ENCODE results near the gene GPR176.

GPR176 gene

GRCh38 chr15:39947401-39948197 is 27.5 kb upstream of the GPR176 start:
- H3K4me3 ChIP-seq (ENCODE audit: low read length), result no peak overlapping the region
- H3K27me3 ChIP-seq (ENCODE audit: control insufficient read depth, insufficient read depth, low read length), result no peaks in the 10 kb centered on the region
- H3K9me3 ChIP-seq (ENCODE audit: control insufficient read depth, low read length), result no peaks in the 10 kb centered on the region
- peaks cover 13% of the 10 kb centered on the region for H3K4me1 ChIP-seq (ENCODE audit: control insufficient read depth, insufficient read depth, low read length)
- no peak overlapping the region for H3K9ac ChIP-seq (ENCODE audit: low read length)
- H3K36me3 ChIP-seq (ENCODE audit: control insufficient read depth, insufficient read depth, low read length), result no peaks in the 10 kb centered on the region

- Histone ChIP-seq H3K9ac (ENCODE audit: low read length) (no peak overlapping the region), H3K27me3 (ENCODE audit: control insufficient read depth, insufficient read depth, low read length) (no peaks in the 10 kb centered on the region), H3K36me3 (ENCODE audit: control insufficient read depth, insufficient read depth, low read length) (no peaks in the 10 kb centered on the region), H3K4me3 (ENCODE audit: low read length) (no peak overlapping the region), H3K9me3 (ENCODE audit: control insufficient read depth, low read length) (no peaks in the 10 kb centered on the region), H3K4me1 (ENCODE audit: control insufficient read depth, insufficient read depth, low read length) (peaks cover 13% of the 10 kb centered on the region)
Observed at GRCh38 chr15:39946862-39947261, 26.8 kb upstream of the GPR176 start.

- Histone ChIP-seq H3K9ac (ENCODE audit: low read length) (no peak overlapping the region), H3K27me3 (ENCODE audit: control insufficient read depth, insufficient read depth, low read length) (no peaks in the 10 kb centered on the region), H3K9me3 (ENCODE audit: control insufficient read depth, low read length) (no peaks in the 10 kb centered on the region), H3K4me3 (ENCODE audit: low read length) (no peak overlapping the region), H3K4me1 (ENCODE audit: control insufficient read depth, insufficient read depth, low read length) (peaks cover 13% of the 10 kb centered on the region), H3K36me3 (ENCODE audit: control insufficient read depth, insufficient read depth, low read length) (peaks cover 6% of the 10 kb centered on the region)
Observed at GRCh38 chr15:39944726-39945125, 24.7 kb upstream of the GPR176 start.

DNA sequence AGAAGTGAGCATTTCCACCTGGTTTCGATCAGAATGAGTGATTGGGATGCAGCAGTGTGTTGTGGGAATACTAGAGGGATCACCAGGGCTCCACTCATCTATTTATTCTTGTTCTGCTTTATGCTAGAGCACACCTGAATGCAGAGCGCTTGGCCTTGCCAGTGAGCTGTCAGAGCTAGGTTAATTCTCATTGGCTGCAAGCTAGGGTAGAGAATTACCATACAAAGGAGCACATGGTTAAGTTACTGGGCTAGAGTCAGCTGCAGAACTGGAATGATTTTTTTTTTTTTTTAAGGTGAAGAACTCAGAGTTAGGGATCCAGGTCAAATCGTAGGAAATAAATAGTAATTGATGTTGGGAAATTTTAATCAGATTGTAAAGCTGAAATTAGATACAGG is 22.7 kb upstream of the GPR176 start:
- Histone ChIP-seq H3K27me3 (ENCODE audit: control insufficient read depth, insufficient read depth, low read length) (no peaks in the 10 kb centered on the region), H3K36me3 (ENCODE audit: control insufficient read depth, insufficient read depth, low read length) (peaks cover 6% of the 10 kb centered on the region), H3K4me1 (ENCODE audit: control insufficient read depth, insufficient read depth, low read length) (peaks cover 4% of the 10 kb centered on the region), H3K9ac (ENCODE audit: low read length) (no peak overlapping the region), H3K4me3 (ENCODE audit: low read length) (no peak overlapping the region), H3K9me3 (ENCODE audit: control insufficient read depth, low read length) (no peaks in the 10 kb centered on the region)

- H3K4me1 ChIP-seq (ENCODE audit: control insufficient read depth, insufficient read depth, low read length), result no peaks in the 10 kb centered on the region
- H3K36me3 ChIP-seq (ENCODE audit: control insufficient read depth, insufficient read depth, low read length), result peaks cover 6% of the 10 kb centered on the region
- no peaks in the 10 kb centered on the region for H3K27me3 ChIP-seq (ENCODE audit: control insufficient read depth, insufficient read depth, low read length)
- no peak overlapping the region for H3K4me3 ChIP-seq (ENCODE audit: low read length)
- no peak overlapping the region for H3K9ac ChIP-seq (ENCODE audit: low read length)
- H3K9me3 ChIP-seq (ENCODE audit: control insufficient read depth, low read length), result no peaks in the 10 kb centered on the region
Observed at GRCh38 chr15:39942101-39942752, 22.2 kb upstream of the GPR176 start.

DNA sequence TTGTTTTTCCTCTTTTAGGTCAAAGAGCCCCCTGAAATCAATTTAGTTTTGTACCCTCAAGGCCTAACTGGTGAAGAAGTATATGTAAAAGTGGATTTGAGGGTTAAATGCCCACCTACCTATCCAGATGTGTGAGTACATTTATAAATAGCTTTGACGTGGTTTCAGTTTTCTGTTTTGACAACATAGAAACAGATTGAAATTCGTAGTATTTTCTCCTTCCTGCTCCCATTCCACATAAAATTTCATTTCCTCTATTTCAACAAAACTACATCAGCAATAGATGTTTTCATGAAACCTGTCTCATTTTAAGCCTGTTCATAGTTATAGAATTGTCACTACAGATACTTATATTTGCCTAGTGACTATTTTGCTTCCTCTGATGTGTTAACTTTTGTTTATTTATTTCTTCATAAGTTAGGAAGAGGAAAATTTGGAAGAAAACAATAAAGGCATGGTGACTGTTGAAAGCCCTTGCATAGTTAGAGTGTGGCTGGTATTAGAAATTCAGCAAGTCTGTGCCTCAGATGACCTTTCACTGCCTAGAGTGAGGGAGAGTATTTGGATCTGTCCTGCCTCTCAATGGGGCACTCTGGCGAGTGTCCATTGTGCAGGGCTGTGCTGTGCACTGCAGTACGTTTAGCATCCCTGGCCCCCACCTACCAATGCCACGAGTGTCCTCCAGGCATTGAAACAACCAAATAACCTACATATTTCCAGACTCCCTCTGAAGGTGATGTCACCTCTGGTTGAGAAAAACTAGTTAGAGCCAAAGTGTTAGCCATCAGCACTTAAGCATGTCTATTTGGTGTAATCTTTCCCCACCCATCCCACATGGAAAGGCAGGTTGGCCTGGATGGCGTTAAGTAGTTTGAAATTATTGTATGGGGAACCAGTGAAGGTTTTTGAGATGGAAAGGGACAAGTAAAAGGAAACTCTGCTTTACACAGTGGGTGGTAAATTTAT is 19.7 kb upstream of the GPR176 start:
- Histone ChIP-seq H3K9ac (ENCODE audit: low read length) (no peak overlapping the region), H3K9me3 (ENCODE audit: control insufficient read depth, low read length) (no peaks in the 10 kb centered on the region), H3K27me3 (ENCODE audit: control insufficient read depth, insufficient read depth, low read length) (no peaks in the 10 kb centered on the region), H3K4me1 (ENCODE audit: control insufficient read depth, insufficient read depth, low read length) (peaks cover 5% of the 10 kb centered on the region), H3K36me3 (ENCODE audit: control insufficient read depth, insufficient read depth, low read length) (peaks cover 6% of the 10 kb centered on the region), H3K4me3 (ENCODE audit: low read length) (no peak overlapping the region)

DNA sequence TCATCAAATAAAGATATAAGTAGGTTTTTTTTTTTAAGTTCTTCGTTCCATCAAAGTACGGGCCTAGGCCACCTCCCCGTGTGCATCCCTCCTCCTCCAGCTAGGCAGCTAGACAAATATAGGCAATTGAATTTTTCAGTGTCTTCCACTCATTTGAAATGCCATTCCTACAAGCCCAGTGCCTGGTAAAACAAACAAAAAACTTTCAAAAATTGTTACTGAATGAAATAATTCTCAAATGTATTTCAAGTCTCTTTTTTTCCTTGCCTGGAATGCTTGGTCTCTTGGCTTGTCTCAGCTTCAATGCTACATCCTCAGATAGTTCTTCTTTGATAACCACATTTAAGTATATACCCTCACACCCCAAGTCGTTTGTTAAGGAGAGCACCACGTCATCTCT is 17.6 kb upstream of the GPR176 start:
- no peak overlapping the region for H3K4me3 ChIP-seq (ENCODE audit: low read length)
- H3K27me3 ChIP-seq (ENCODE audit: control insufficient read depth, insufficient read depth, low read length), result no peaks in the 10 kb centered on the region
- peaks cover 5% of the 10 kb centered on the region for H3K4me1 ChIP-seq (ENCODE audit: control insufficient read depth, insufficient read depth, low read length)
- H3K36me3 ChIP-seq (ENCODE audit: control insufficient read depth, insufficient read depth, low read length), result peaks cover 6% of the 10 kb centered on the region
- no peaks in the 10 kb centered on the region for H3K9me3 ChIP-seq (ENCODE audit: control insufficient read depth, low read length)
- H3K9ac ChIP-seq (ENCODE audit: low read length), result no peak overlapping the region

DNA sequence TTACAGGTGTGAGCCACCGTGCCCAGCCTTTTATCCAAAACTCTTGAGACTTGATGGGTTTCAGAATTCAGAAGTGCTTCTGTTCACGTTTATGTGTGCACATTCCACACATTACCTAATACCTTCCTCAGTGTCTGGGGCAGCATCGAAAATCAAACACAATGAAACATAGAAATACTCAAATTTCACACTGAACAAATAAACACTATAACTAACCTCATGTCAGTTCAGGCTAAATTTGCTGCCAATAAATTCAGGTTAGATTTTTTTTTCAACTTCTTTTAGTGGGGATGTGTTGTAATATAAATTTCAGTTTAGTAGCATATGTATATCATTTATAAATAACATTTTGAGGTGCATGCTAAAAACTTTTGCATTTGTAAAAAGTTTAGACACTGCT is 16.6 kb upstream of the GPR176 start:
- Histone ChIP-seq H3K9ac (ENCODE audit: low read length) (no peak overlapping the region), H3K4me1 (ENCODE audit: control insufficient read depth, insufficient read depth, low read length) (peaks cover 5% of the 10 kb centered on the region), H3K27me3 (ENCODE audit: control insufficient read depth, insufficient read depth, low read length) (no peaks in the 10 kb centered on the region), H3K4me3 (ENCODE audit: low read length) (no peak overlapping the region), H3K9me3 (ENCODE audit: control insufficient read depth, low read length) (no peaks in the 10 kb centered on the region), H3K36me3 (ENCODE audit: control insufficient read depth, insufficient read depth, low read length) (peaks cover 6% of the 10 kb centered on the region)

- Histone ChIP-seq H3K4me3 (ENCODE audit: low read length) (no peak overlapping the region), H3K9ac (ENCODE audit: low read length) (no peak overlapping the region), H3K9me3 (ENCODE audit: control insufficient read depth, low read length) (no peaks in the 10 kb centered on the region), H3K4me1 (ENCODE audit: control insufficient read depth, insufficient read depth, low read length) (peaks cover 5% of the 10 kb centered on the region), H3K27me3 (ENCODE audit: control insufficient read depth, insufficient read depth, low read length) (no peaks in the 10 kb centered on the region), H3K36me3 (ENCODE audit: control insufficient read depth, insufficient read depth, low read length) (peaks cover 6% of the 10 kb centered on the region)
Observed at GRCh38 chr15:39936187-39936586, 16.1 kb upstream of the GPR176 start.

GRCh38 chr15:39935241-39935640 is 15.2 kb upstream of the GPR176 start:
- no peak overlapping the region for H3K4me3 ChIP-seq (ENCODE audit: low read length)

DNA sequence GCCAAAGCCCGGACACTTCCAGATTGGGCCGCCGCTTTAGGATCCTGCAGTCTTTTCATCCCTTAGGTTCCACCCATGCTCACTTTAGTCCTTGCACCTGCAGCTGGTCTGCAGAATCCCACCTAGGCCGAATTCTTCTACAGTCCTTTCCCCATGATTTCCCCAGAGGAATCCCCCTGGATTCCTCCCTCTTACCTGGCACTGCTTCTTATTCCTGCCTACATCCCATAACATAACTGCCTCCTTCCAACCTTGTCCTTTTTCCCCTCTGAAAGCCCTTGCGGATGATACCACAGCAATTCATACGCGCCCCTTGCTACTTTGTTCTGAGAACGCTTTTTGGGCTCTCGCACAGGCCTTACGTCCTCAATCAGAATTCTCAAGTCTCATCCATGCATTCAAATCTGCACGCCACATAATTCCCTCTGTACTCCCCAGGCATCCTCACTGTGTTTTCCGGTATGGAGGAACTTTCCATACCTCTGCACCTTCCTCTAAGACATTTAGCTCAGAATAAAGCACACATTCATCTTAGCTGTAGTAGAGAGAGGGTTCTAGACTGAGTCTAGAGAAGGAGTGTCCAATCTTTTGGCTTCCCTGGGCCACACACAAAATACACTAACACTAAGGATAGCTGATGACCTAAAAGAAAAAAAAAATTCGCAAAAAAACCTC is 14.5 kb upstream of the GPR176 start:
- H3K9ac ChIP-seq (ENCODE audit: low read length), result peak overlapping the region; percentile 86
- peak overlapping the region; percentile 48 for H3K4me3 ChIP-seq (ENCODE audit: low read length)
- H3K9me3 ChIP-seq (ENCODE audit: control insufficient read depth, low read length), result no peaks in the 10 kb centered on the region
- H3K27me3 ChIP-seq (ENCODE audit: control insufficient read depth, insufficient read depth, low read length), result no peaks in the 10 kb centered on the region
- H3K36me3 ChIP-seq (ENCODE audit: control insufficient read depth, insufficient read depth, low read length), result no peaks in the 10 kb centered on the region
- H3K4me1 ChIP-seq (ENCODE audit: control insufficient read depth, insufficient read depth, low read length), result peaks cover 5% of the 10 kb centered on the region

More at GRCh38 chr15:39935241-39935640, 15.2 kb upstream of the GPR176 start:
- Histone ChIP-seq H3K9ac (ENCODE audit: low read length) (no peak overlapping the region), H3K4me1 (ENCODE audit: control insufficient read depth, insufficient read depth, low read length) (peaks cover 5% of the 10 kb centered on the region), H3K9me3 (ENCODE audit: control insufficient read depth, low read length) (no peaks in the 10 kb centered on the region), H3K27me3 (ENCODE audit: control insufficient read depth, insufficient read depth, low read length) (no peaks in the 10 kb centered on the region), H3K36me3 (ENCODE audit: control insufficient read depth, insufficient read depth, low read length) (peaks cover 6% of the 10 kb centered on the region)

Measured in mucosa of stomach (tissue), 1 donor.